Measurements from ENCODE around the gene TRHDE. TPM values are rescaled to one million over a fixed set of nuclear protein-coding genes. Genes with fewer than 3 reads are reported as not detected.

TRHDE gene
- total RNA-seq, 1 experiment from 2014 or later = 43.7 TPM

GRCh38 chr12:72264548-72265175 lies 7.5 kb upstream of the TRHDE start:
- CTCF ChIA-PET = interaction anchor here (1.2 to 1.4 kb wide), 3 partner anchors 32 to 248 kb away, joined by 4 to 7 read pairs (median 6); no protein-coding TSS in a partner anchor
- DNase-seq = no peak
- intact Hi-C loops (cut with micrococcal nuclease; ENCODE audit: unreplicated experiment) = loop anchor here (1.0 kb wide), 1 partner anchor 247 kb away; no protein-coding TSS in a partner anchor
- peak; percentile 38 for TF ChIP-seq CTCF (IDR thresholded peaks at IDR 0.05; ENCODE audit: unreplicated experiment)
- H3K27ac Mint-ChIP-seq (ENCODE audit: unreplicated experiment) = no peak overlapping the region
- peaks cover 16% of the 10 kb centered on the region for H3K4me1 Mint-ChIP-seq (ENCODE audit: low read depth, unreplicated experiment)
- H3K4me3 Mint-ChIP-seq (ENCODE audit: low read depth, unreplicated experiment) = no peak overlapping the region
- no TSS peak for BruUV-seq (replicated peaks)
- no peaks in the 10 kb centered on the region for H3K27me3 Mint-ChIP-seq (ENCODE audit: unreplicated experiment)
- no peaks in the 10 kb centered on the region for H3K9me3 Mint-ChIP-seq (ENCODE audit: low read depth, unreplicated experiment)
- H3K36me3 Mint-ChIP-seq (ENCODE audit: insufficient read depth, unreplicated experiment) = peaks cover 20% of the 10 kb centered on the region

GRCh38 chr12:72267974-72268373 lies 4.2 kb upstream of the TRHDE start:
- H3K4me3 Mint-ChIP-seq (ENCODE audit: low read depth, unreplicated experiment) = peak overlapping the region; percentile 92
- no peak for TF ChIP-seq CTCF (IDR thresholded peaks at IDR 0.05; ENCODE audit: unreplicated experiment)
- no peaks in the 10 kb centered on the region for H3K27me3 Mint-ChIP-seq (ENCODE audit: unreplicated experiment)
- peak overlapping the region; percentile 93 for H3K27ac Mint-ChIP-seq (ENCODE audit: unreplicated experiment)
- H3K36me3 Mint-ChIP-seq (ENCODE audit: insufficient read depth, unreplicated experiment) = peaks cover 49% of the 10 kb centered on the region
- intact Hi-C loops (cut with micrococcal nuclease; ENCODE audit: unreplicated experiment) = loop anchor here (1.0 kb wide), 1 partner anchor 8 kb away; no protein-coding TSS in a partner anchor
- no peak for DNase-seq
- H3K9me3 Mint-ChIP-seq (ENCODE audit: low read depth, unreplicated experiment) = no peaks in the 10 kb centered on the region
- peaks cover 16% of the 10 kb centered on the region for H3K4me1 Mint-ChIP-seq (ENCODE audit: low read depth, unreplicated experiment)
- CTCF ChIA-PET = interaction anchor here (0.7 to 3.6 kb wide), 3 partner anchors 28 to 582 kb away, joined by 3 to 14 read pairs (median 4); no protein-coding TSS in a partner anchor
- BruUV-seq (replicated peaks) = no TSS peak

- Mint-ChIP-seq H3K36me3 (ENCODE audit: insufficient read depth, unreplicated experiment) (peaks cover 53% of the 10 kb centered on the region), H3K27ac (ENCODE audit: unreplicated experiment) (peak overlapping the region; percentile 93), H3K4me1 (ENCODE audit: low read depth, unreplicated experiment) (peaks cover 16% of the 10 kb centered on the region), H3K27me3 (ENCODE audit: unreplicated experiment) (no peaks in the 10 kb centered on the region), H3K4me3 (ENCODE audit: low read depth, unreplicated experiment) (peak overlapping the region; percentile 92), H3K9me3 (ENCODE audit: low read depth, unreplicated experiment) (no peaks in the 10 kb centered on the region)
- no TSS peak for BruUV-seq (replicated peaks)
- intact Hi-C loops (cut with micrococcal nuclease; ENCODE audit: unreplicated experiment) = loop anchor here (1.0 kb wide), 1 partner anchor 8 kb away; no protein-coding TSS in a partner anchor
- no peak for TF ChIP-seq CTCF (IDR thresholded peaks at IDR 0.05; ENCODE audit: unreplicated experiment)
- DNase-seq = no peak
- CTCF ChIA-PET = interaction anchor here (0.6 to 3.6 kb wide), 2 partner anchors 28 to 1746 kb away, joined by 4 to 14 read pairs; no protein-coding TSS in a partner anchor
Measured at GRCh38 chr12:72268386-72268785, 3.8 kb upstream of the TRHDE start.

GRCh38 chr12:72269491-72269890 lies 2.7 kb upstream of the TRHDE start:
- Mint-ChIP-seq H3K9me3 (ENCODE audit: low read depth, unreplicated experiment) (no peaks in the 10 kb centered on the region), H3K27ac (ENCODE audit: unreplicated experiment) (peak overlapping the region; percentile 73), H3K4me3 (ENCODE audit: low read depth, unreplicated experiment) (peak overlapping the region; percentile 92), H3K4me1 (ENCODE audit: low read depth, unreplicated experiment) (peaks cover 16% of the 10 kb centered on the region), H3K36me3 (ENCODE audit: insufficient read depth, unreplicated experiment) (peaks cover 64% of the 10 kb centered on the region), H3K27me3 (ENCODE audit: unreplicated experiment) (no peaks in the 10 kb centered on the region)
- CTCF ChIA-PET = interaction anchor here (3.6 kb wide), 1 partner anchor 27 kb away, joined by 14 read pairs; no protein-coding TSS in a partner anchor
- TF ChIP-seq CTCF (IDR thresholded peaks at IDR 0.05; ENCODE audit: unreplicated experiment) = no peak
- DNase-seq = no peak
- intact Hi-C loops (cut with micrococcal nuclease; ENCODE audit: unreplicated experiment) = no loop called here
- no TSS peak for BruUV-seq (replicated peaks)

All from Calu3 (cell line).